Heart right ventricle (tissue), 16 donors: ENCODE measurements around the gene PLK5. TPM values are rescaled to one million over a fixed set of nuclear protein-coding genes. Genes with fewer than 3 reads are reported as not detected.
A peak's percentile ranks its signal among the peaks of the same experiment; 100 is the strongest.

Experiments used
- ATAC-seq, 8 donors: fragments of 200-7000 bp; cut with Tn5 transposase; one replicate each; pipeline ENCODE4 v1.9.1; 2020; ENCODE audit warnings: mild to moderate bottlenecking in 8 of 8, moderate library complexity in 8 of 8, moderate number of reproducible peaks in 1 of 8
- DNase-seq, 2 donors: peaks; one replicate each; pipeline ENCODE4 v3.0.0-alpha.2; 2020
- H3K27ac ChIP-seq, 10 donors: fragments of 200-600 bp; sonication (generic) in 2 of 10; one replicate each; pipeline versions ENCODE4 v1.5.0 to v1.8.0; 2020 to 2022; ENCODE audit warnings: mild to moderate bottlenecking in 3 of 10
- H3K27me3 ChIP-seq, 7 donors: fragments of 200-600 bp; one replicate each; pipeline ENCODE4 v1.8.0; 2021 to 2022; ENCODE audit warnings: mild to moderate bottlenecking in 2 of 7
- H3K36me3 ChIP-seq, 9 donors: fragments of 200-600 bp; sonication (generic) in 1 of 9; one replicate each; pipeline versions ENCODE4 v1.5.0 to v1.8.0; 2020 to 2022; ENCODE audit warnings: mild to moderate bottlenecking in 2 of 9
- H3K4me1 ChIP-seq, 9 donors: fragments of 200-600 bp; sonication (generic) in 1 of 9; one replicate each; pipeline versions ENCODE4 v1.5.0 to v1.8.0; 2020 to 2022; ENCODE audit warnings: mild to moderate bottlenecking in 4 of 9
- H3K4me3 ChIP-seq, 10 donors: fragments of 200-600 bp; sonication (generic) in 2 of 10; one replicate each; pipeline versions ENCODE4 v1.5.0 to v1.8.0; 2020 to 2022; ENCODE audit warnings: mild to moderate bottlenecking in 7 of 10, moderate library complexity in 2 of 10
- H3K9me3 ChIP-seq, 11 donors: fragments of 200-600 bp in 10 of 11; sonication (generic) in 2 of 11; one replicate each; pipeline versions ENCODE4 v1.5.0 to v1.8.0; 2013 to 2022; ENCODE audit warnings: mild to moderate bottlenecking in 2 of 11, control low read depth in 1 of 11, moderate library complexity in 1 of 11
- CTCF ChIP-seq, 9 donors: fragments of 200-600 bp; sonication (generic) in 2 of 9; IDR thresholded peaks; one replicate each; pipeline versions ENCODE4 v1.5.0 to v1.8.0; 2021 to 2022; ENCODE audit warnings: antibody characterized with exemption in 9 of 9, mild to moderate bottlenecking in 5 of 9, moderate library complexity in 1 of 9
- WGBS, 2 donors: extraction: QIAGEN DNeasy Blood & Tissue Kit; methylation state at CpG; one replicate each; pipeline ENCODE4 v1.1.7; 2013; ENCODE audit warnings: inconsistent platforms in 1 of 2; 5-methylcytosine and 5-hydroxymethylcytosine counted together
- intact Hi-C, 10 donors: fragments of 100-400 bp; cut with DNase I; formaldehyde crosslinking; loops; one replicate each; pipeline versions ENCODE4 v1.11.1 to v1.14.2; 2022
- polyA plus RNA-seq, 2 donors: library from polyadenylated mRNA; stranded (reverse); fragments of 200-250 nt; gene quantifications; one replicate each; pipeline ENCODE4 v1.2.3, GENCODE V29; 2013
- total RNA-seq, 10 donors: library from RNA; stranded (reverse); fragmentation: NEBNext Ultra II Directional in 3 of 10; extraction: Animal tissue kit (Norgen Biotek cat#: 25700) in 3 of 10; gene quantifications; one replicate each; pipeline versions ENCODE4 v1.2.1 to v1.2.4, GENCODE V29; 2021 to 2023
- donor health status: Arrhythmogenic right ventricular cardiomyopathy.
- donor health status: ischemic (EF 13 %, LVEDD 7.1; RV severe dilation, severe dysfunction).
- donor health status: healthy with polysubstance abuse.
- donor health status: DM: no; HTN: yes; CAD: no.
- donor health status: DM: no; HTN: no; CAD: no.
- donor health status: ischemic (EF 25% LVEDD 6.9; RV normal size, moderate dysfunction).
- donor health status: ischemic (EF 25% LVEDD 5.7; RV mildly dilated, moderate dysfunction).
- donor health status: healthy.
- donor health status: DM: yes; HTN: yes; CAD: no.
- donor health status: Ischemic cardiomyopathy.
- donor health status: ischemic (EF 35%, LVEDD 5.7; RV mildly dilated, moderate dysfunction).
- donor health status: nonischemic (EF 11% LVEDD 7.7; RV severe dilation, severe dysfunction).
- donor health status: DM: yes; HTN: yes; CAD: no.
- donor health status: PGD.
- donor health status: ischemic (EF 29% LVEDD 5.4; RV normal size, mild dysfunction).
- donor health status: nonischemic (EF 23%, LVEDD 6.1; RV moderate dilation, normal function).

Gene PLK5
- total and polyA plus RNA-seq, 12 donors: 0.11 to 0.57 TPM; not detected in 10

DNA sequence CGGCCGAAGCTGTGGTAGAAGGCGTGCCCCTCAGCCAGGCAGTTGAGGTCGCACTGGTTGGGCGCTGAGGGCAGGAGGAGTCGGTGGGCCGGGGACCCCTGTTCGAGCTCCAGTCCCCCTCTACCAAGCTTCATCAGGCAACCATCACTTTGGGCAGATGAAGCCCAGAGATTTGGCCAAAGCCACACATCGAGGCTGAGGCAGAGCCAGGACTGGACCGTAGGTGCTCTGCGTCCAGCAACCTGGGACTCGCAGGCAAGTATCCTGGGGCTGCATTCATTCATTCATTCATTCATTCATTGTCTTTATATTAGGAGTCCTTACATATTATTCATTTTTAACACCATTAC lies 15.4 kb upstream of the PLK5 start:
- DNase-seq (no peak), ATAC-seq (no peak)
- peaks cover 0 to 13% (median 0%) of the 10 kb centered on the region in 9 donors for H3K36me3 ChIP-seq
- 35 to 36% methylated on average over 12 of the region's 12 CpGs for WGBS, 2 donors
- peaks cover 0 to 6% (median 0%) of the 10 kb centered on the region in 11 donors for H3K9me3 ChIP-seq
- intact Hi-C loops: loop anchor here in 1 of 10 donors (10.0 kb wide), 1 partner anchor 234 kb away; the partner anchor contains the start of gene FAM174C
- H3K27ac ChIP-seq: peak overlapping the region in 6 of 10 donors; percentile 72 to 88 (median 80)
- peaks cover 0 to 48% (median 12%) of the 10 kb centered on the region in 7 donors for H3K27me3 ChIP-seq
- peak overlapping the region in 8 of 10 donors; percentile 33 to 52 (median 44) for H3K4me3 ChIP-seq
- peaks cover 7 to 61% (median 26%) of the 10 kb centered on the region in 9 donors for H3K4me1 ChIP-seq
- no peak for TF ChIP-seq CTCF (IDR thresholded peaks at IDR 0.05)

GRCh38 chr19:1509602-1510441 lies 14.1 kb upstream of the PLK5 start:
- Histone ChIP-seq H3K36me3 (peaks cover 0 to 13% (median 0%) of the 10 kb centered on the region in 9 donors), H3K4me1 (peaks cover 7 to 64% (median 26%) of the 10 kb centered on the region in 9 donors), H3K27me3 (peaks cover 0 to 51% (median 14%) of the 10 kb centered on the region in 7 donors), H3K27ac (peak overlapping the region in 3 of 10 donors; percentile 28 to 72 (median 40)), H3K4me3 (no peak overlapping the region), H3K9me3 (peaks cover 0 to 6% (median 0%) of the 10 kb centered on the region in 11 donors)
- WGBS, 2 donors: 51 to 65% methylated on average over 11 of the region's 11 CpGs
- ATAC-seq (no peak), DNase-seq (no peak)
- intact Hi-C loops: loop anchor here in 5 of 10 donors (5.0 to 10.0 kb wide), 4 partner anchors 45 to 235 kb away; partner anchors contain the start of gene FAM174C (in 2 of the 5)
- no peak for TF ChIP-seq CTCF (IDR thresholded peaks at IDR 0.05)

DNA sequence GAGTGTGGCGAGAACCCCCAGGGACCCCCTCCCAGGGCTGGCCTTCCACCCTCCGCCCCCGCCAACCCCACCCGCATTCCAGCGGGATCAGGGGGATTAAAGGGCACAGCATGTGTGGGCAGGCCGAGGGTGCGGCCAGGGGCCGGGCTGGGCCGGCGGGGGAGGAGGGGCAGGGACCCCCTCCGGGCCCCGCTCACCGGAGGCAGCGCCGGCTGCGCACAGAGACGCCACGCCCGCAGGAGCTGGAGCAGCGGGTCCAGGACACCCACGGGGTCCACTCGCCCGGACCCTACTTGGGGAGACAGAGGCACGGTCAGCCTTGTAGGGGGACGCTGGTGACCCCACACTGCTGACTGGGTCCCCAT lies 13.5 kb upstream of the PLK5 start:
- H3K27me3 ChIP-seq: peaks cover 0 to 57% (median 14%) of the 10 kb centered on the region in 7 donors
- H3K9me3 ChIP-seq: peaks cover 0 to 6% (median 0%) of the 10 kb centered on the region in 11 donors
- H3K4me1 ChIP-seq: peaks cover 7 to 64% (median 26%) of the 10 kb centered on the region in 9 donors
- H3K27ac ChIP-seq: peak overlapping the region in 3 of 10 donors; percentile 28 to 72 (median 40)
- intact Hi-C loops: loop anchor here in 4 of 10 donors (5.0 to 10.0 kb wide), 3 partner anchors 46 to 233 kb away; partner anchors contain the start of gene FAM174C (in 1 of the 4)
- DNase-seq (no peak), ATAC-seq (no peak)
- H3K36me3 ChIP-seq: peaks cover 0 to 9% (median 0%) of the 10 kb centered on the region in 9 donors
- TF ChIP-seq CTCF (IDR thresholded peaks at IDR 0.05): no peak
- 48 to 52% methylated on average over 25 of the region's 25 CpGs for WGBS, 2 donors
- no peak overlapping the region for H3K4me3 ChIP-seq

DNA sequence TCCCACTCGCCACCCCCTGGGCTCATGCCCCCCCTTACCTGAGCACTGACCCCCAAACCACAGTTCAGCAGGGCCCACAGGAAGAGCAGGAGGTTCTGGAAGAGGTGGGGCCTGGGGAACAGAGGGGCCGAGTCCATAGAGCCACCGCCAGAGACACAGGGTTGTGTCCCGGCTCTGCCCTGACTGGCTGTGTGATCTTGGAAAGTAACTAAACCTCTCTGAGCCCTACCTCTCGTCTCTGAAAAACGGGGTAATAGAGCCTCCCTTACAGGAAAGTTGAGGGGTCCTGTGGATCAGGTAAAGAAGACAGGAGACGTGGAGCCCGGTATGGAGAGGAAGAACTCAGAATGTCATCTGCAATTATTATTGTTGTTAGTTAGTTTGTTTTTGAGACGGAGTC lies 13.1 kb upstream of the PLK5 start:
- Histone ChIP-seq H3K4me3 (no peak overlapping the region), H3K27me3 (peaks cover 0 to 58% (median 14%) of the 10 kb centered on the region in 7 donors), H3K27ac (no peak overlapping the region), H3K36me3 (peaks cover 0 to 5% (median 0%) of the 10 kb centered on the region in 9 donors), H3K4me1 (peaks cover 7 to 64% (median 26%) of the 10 kb centered on the region in 9 donors), H3K9me3 (peaks cover 0 to 6% (median 0%) of the 10 kb centered on the region in 11 donors)
- ATAC-seq (no peak), DNase-seq (no peak)
- intact Hi-C loops: loop anchor here in 4 of 10 donors (5.0 to 10.0 kb wide), 3 partner anchors 46 to 234 kb away; partner anchors contain the start of gene FAM174C (in 1 of the 4)
- no peak for TF ChIP-seq CTCF (IDR thresholded peaks at IDR 0.05)
- WGBS, 2 donors: 61 to 69% methylated on average over 9 of the region's 9 CpGs
